Tibial artery (tissue), 4 donors: ENCODE data around the gene TRIM9.

ENCODE experiments used
- DNase-seq, 2 donors: peaks; one replicate each; pipeline ENCODE4 v3.0.0-alpha.2; 2019
- H3K27ac ChIP-seq, 2 donors: fragments of 200-600 bp; sonication (generic) in 1 of 2; 1 replicate in 1 of 2; 2 replicates in 1 of 2; pipeline ENCODE4 v1.5.1; 2018 to 2019; ENCODE audit warnings: mild to moderate bottlenecking in 1 of 2
- H3K27me3 ChIP-seq, 2 donors: fragments of 200-600 bp; sonication (generic) in 1 of 2; one replicate each; pipeline versions ENCODE4 v1.5.1 to v1.6.0; 2016 to 2019
- H3K36me3 ChIP-seq, 3 donors: fragments of 200-600 bp; sonication (generic) in 2 of 3; one replicate each; pipeline ENCODE4 v1.5.1; 2016 to 2019; ENCODE audit warnings: mild to moderate bottlenecking in 2 of 3
- H3K4me1 ChIP-seq, 4 donors: fragments of 200-600 bp; sonication (generic) in 2 of 4; 1 replicate in 3 of 4; 2 replicates in 1 of 4; pipeline ENCODE4 v1.5.1; 2016 to 2019
- H3K4me3 ChIP-seq, 2 donors: fragments of 200-600 bp; sonication (generic) in 1 of 2; 1 replicate in 1 of 2; 2 replicates in 1 of 2; pipeline ENCODE4 v1.5.1; 2018 to 2019; ENCODE audit warnings: mild to moderate bottlenecking in 2 of 2
- H3K9me3 ChIP-seq, 3 donors: fragments of 200-600 bp; sonication (generic) in 1 of 3; one replicate each; pipeline ENCODE4 v1.5.1; 2016 to 2019
- intact Hi-C: fragments of 100-400 bp; cut with DNase I; formaldehyde crosslinking; loops from one replicate; pipeline ENCODE4 v1.15.0; 2023; ENCODE audit warnings: low total_unique reads
- TF ChIP-seq, protein P1 (sequence below), 2 experiments: fragments of 200-600 bp in 1 of 2; fragments of 450-650 bp in 1 of 2; IDR thresholded peaks; one replicate each; pipeline ENCODE4 v1.5.1; 2017 to 2019; ENCODE audit warnings: antibody characterized with exemption in 2 of 2, mild to moderate bottlenecking in 1 of 2, moderate library complexity in 1 of 2

Gene TRIM9

GRCh38 chr14:50953502-50953901 lies 141.4 kb downstream of the TRIM9 start:
- intact Hi-C loops, result loop anchor here (10.0 kb wide), 1 partner anchor 271 kb away; no protein-coding TSS in a partner anchor
- Histone ChIP-seq H3K9me3 (no peaks in the 10 kb centered on the region), H3K27me3 (no peaks in the 10 kb centered on the region), H3K4me1 (no peaks in the 10 kb centered on the region), H3K4me3 (no peak overlapping the region), H3K27ac (no peak overlapping the region), H3K36me3 (no peaks in the 10 kb centered on the region)
- TF ChIP-seq, protein P1, sequence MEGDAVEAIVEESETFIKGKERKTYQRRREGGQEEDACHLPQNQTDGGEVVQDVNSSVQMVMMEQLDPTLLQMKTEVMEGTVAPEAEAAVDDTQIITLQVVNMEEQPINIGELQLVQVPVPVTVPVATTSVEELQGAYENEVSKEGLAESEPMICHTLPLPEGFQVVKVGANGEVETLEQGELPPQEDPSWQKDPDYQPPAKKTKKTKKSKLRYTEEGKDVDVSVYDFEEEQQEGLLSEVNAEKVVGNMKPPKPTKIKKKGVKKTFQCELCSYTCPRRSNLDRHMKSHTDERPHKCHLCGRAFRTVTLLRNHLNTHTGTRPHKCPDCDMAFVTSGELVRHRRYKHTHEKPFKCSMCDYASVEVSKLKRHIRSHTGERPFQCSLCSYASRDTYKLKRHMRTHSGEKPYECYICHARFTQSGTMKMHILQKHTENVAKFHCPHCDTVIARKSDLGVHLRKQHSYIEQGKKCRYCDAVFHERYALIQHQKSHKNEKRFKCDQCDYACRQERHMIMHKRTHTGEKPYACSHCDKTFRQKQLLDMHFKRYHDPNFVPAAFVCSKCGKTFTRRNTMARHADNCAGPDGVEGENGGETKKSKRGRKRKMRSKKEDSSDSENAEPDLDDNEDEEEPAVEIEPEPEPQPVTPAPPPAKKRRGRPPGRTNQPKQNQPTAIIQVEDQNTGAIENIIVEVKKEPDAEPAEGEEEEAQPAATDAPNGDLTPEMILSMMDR (IDR thresholded peaks at IDR 0.05), result no peak
- no peak for DNase-seq

DNA sequence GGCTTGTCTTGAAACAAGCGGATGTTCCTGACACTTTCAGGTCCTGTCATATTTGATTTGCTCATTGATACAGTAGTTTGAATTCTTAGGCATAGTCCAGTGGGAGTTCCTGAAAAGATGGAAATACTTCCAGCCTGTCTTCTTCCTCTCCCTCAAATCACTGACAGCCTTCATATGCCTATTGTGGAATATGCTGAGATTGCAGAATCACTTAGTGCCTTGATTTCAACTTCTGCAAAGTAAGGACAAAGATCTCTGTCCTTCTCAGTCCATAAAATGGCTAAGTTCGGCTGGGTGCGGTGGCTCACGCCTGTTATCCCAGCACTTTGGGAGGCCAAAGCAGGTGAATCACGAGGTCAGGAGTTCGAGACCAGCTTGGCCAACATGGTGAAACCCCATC lies 143.9 kb downstream of the TRIM9 start:
- no peak overlapping the region for H3K27ac ChIP-seq
- no peak overlapping the region for H3K4me3 ChIP-seq
- no peaks in the 10 kb centered on the region for H3K4me1 ChIP-seq
- no peaks in the 10 kb centered on the region for H3K27me3 ChIP-seq
- no peak for DNase-seq
- intact Hi-C loops, result loop anchor here (10.0 kb wide), 1 partner anchor 274 kb away; no protein-coding TSS in a partner anchor
- H3K9me3 ChIP-seq, result no peaks in the 10 kb centered on the region
- no peaks in the 10 kb centered on the region for H3K36me3 ChIP-seq
- TF ChIP-seq, protein P1 (IDR thresholded peaks at IDR 0.05), result no peak

- no peaks in the 10 kb centered on the region for H3K9me3 ChIP-seq
Measured at GRCh38 chr14:50948205-50948604, 146.7 kb downstream of the TRIM9 start.

GRCh38 chr14:50947446-50947845 lies 147.5 kb downstream of the TRIM9 start:
- intact Hi-C loops, result no loop called here
- DNase-seq, result no peak
- TF ChIP-seq, protein P1 (IDR thresholded peaks at IDR 0.05), result no peak
- H3K4me3 ChIP-seq, result no peak overlapping the region
- no peaks in the 10 kb centered on the region for H3K9me3 ChIP-seq
- H3K27me3 ChIP-seq, result no peaks in the 10 kb centered on the region
- no peak overlapping the region for H3K27ac ChIP-seq
- peaks cover 0 to 10% (median 9%) of the 10 kb centered on the region in 4 donors for H3K4me1 ChIP-seq
- no peaks in the 10 kb centered on the region for H3K36me3 ChIP-seq

More at GRCh38 chr14:50948205-50948604, 146.7 kb downstream of the TRIM9 start:
- Histone ChIP-seq H3K4me3 (no peak overlapping the region), H3K36me3 (no peaks in the 10 kb centered on the region), H3K27me3 (no peaks in the 10 kb centered on the region), H3K27ac (no peak overlapping the region), H3K4me1 (peaks cover 0 to 8% (median 7%) of the 10 kb centered on the region in 4 donors)
- no peak for DNase-seq
- intact Hi-C loops, result no loop called here
- TF ChIP-seq, protein P1 (IDR thresholded peaks at IDR 0.05), result no peak

DNA sequence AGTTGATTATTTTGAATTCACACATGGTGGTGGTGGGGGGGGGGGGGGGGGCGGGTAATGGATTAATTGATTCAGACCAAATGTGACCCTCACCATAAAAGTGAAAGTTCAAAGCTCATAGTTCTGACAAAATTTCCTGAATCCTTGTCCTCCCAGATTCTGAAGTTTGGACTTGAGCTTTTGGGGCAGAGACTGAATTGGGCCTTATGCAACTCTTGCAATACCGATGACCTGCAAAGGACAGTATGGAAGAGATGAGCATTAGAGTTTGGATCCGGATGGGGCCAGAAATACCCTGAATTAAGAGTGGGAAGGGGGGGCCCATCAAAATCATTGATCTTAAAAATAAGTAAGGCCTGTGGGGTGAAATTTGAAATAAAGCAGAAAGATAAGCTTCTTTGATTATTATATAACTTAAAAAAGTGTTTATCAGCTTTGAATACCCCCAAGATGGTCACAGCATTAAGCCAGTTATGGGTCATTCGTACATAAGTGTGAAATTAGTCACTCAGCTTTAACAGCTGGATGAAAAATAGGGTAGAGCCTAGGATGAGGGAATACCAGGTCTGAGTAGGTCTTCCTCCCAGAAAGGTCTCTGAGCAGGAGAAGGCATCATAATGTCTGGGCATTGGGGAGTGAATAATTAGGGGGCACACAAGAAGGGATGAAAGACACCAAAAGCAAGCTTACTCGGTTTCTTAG lies 148.5 kb downstream of the TRIM9 start:
- Histone ChIP-seq H3K36me3 (no peaks in the 10 kb centered on the region), H3K27me3 (no peaks in the 10 kb centered on the region), H3K4me3 (no peak overlapping the region), H3K4me1 (peaks cover 0 to 10% (median 9%) of the 10 kb centered on the region in 4 donors), H3K27ac (no peak overlapping the region), H3K9me3 (no peaks in the 10 kb centered on the region)
- intact Hi-C loops, result no loop called here
- DNase-seq, result no peak
- TF ChIP-seq, protein P1 (IDR thresholded peaks at IDR 0.05), result no peak
